GM18868 (cell line): ENCODE measurements around the gene TREML2.

Source experiments
- ATAC-seq: cut with Tn5 transposase; IDR thresholded peaks from one replicate; pipeline ENCODE4 v1.9.1; 2021; ENCODE audit warnings: mild to moderate bottlenecking, moderate library complexity; ENCODE audit not compliant: unreplicated experiment

The TREML2 gene

GRCh38 chr6:41153992-41154625 is 46.8 kb downstream of the TREML2 start, which contains the start of gene TREML1:
Gene TREML1 (minus strand): TSS chr6:41154347. CDS start chr6:41154288, 59 bp downstream.
- ATAC-seq = no peak

- no peak for ATAC-seq
Observed at GRCh38 chr6:41153451-41153850, 47.5 kb downstream of the TREML2 start.

- ATAC-seq = no peak
Observed at GRCh38 chr6:41150671-41151070, 50.3 kb downstream of the TREML2 start.

DNA sequence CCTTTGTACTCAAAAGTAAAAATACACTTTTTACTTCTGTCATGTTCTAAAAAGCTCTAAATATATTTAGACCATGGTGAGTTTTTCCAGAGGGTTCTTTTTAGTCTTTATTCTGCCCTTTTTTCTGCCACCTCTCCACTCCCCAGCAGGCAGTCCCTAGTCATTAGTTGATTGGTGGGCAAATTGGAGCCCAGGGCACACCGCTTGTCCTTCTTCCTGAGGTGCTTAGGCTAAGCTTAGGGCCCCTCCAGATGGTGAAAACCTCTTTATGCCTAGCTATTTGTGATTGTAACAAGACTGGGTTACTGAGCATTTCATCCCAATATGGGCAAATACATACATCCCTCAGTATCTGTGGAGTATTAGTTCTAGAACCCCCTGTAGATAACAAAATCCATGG is 53.0 kb downstream of the TREML2 start:
- no peak for ATAC-seq
